H1 (cell line): Measurements from ENCODE around the gene GRID1. TPM values are rescaled to one million over a fixed set of nuclear protein-coding genes. Genes with fewer than 3 reads are reported as not detected.

Source experiments
- CTCF ChIA-PET: fragments of 300-600 bp; sonication (Branson Sonifier 250); formaldehyde crosslinking; loops from one replicate; lab custom pipeline; 2021; ENCODE audit not compliant: partially characterized antibody; lab: Charles Lee
- POLR2A ChIA-PET: fragments of 300-600 bp; sonication (Branson Sonifier 250); formaldehyde crosslinking; loops from one replicate; lab custom pipeline; 2021; ENCODE audit warnings: inconsistent platforms; ENCODE audit not compliant: partially characterized antibody; lab: Charles Lee
- DNase-seq, 2 experiments: peaks; one replicate each; pipeline versions ENCODE4 v3.0.0 to v3.0.0-alpha.2; 2010 to 2022; ENCODE audit warnings: low spot score in 2 of 2, low read depth in 1 of 2, mixed read lengths in 1 of 2
- FAIRE-seq: peaks from 2 replicates; lab custom pipeline; 2011; peaks lifted over from hg19 to GRCh38; lab: Jason Lieb, UNC
- H2AFZ ChIP-seq: 2 replicates; pipeline ENCODE4 v1.8.1; 2012; ENCODE audit warnings: low read length, inconsistent platforms
- H2AK5ac ChIP-seq: 2 replicates; pipeline ENCODE4 v1.6.1; 2013; ENCODE audit warnings: low read depth, low read length
- H2BK120ac ChIP-seq: replicated peaks from 2 replicates; pipeline ENCODE3; 2013; ENCODE audit warnings: low read depth, low read length, inconsistent platforms
- H2BK12ac ChIP-seq: 2 replicates; pipeline ENCODE4 v1.6.1; 2013; ENCODE audit warnings: low read depth, low read length
- H2BK15ac ChIP-seq: 2 replicates; pipeline ENCODE4 v1.6.1; 2013; ENCODE audit warnings: low read length
- H2BK20ac ChIP-seq: 2 replicates; pipeline ENCODE4 v1.6.1; 2013; ENCODE audit warnings: low read length
- H2BK5ac ChIP-seq: 2 replicates; pipeline ENCODE4 v1.6.1; 2013; ENCODE audit warnings: low read depth, low read length
- H3K14ac ChIP-seq: 2 replicates; pipeline ENCODE4 v1.6.1; 2013; ENCODE audit warnings: inconsistent platforms; ENCODE audit not compliant: insufficient read length
- H3K18ac ChIP-seq: 2 replicates; pipeline ENCODE4 v1.6.1; 2013; ENCODE audit warnings: low read length; ENCODE audit errors: extremely low read depth
- H3K23ac ChIP-seq: 2 replicates; pipeline ENCODE4 v1.6.1; 2013; ENCODE audit warnings: inconsistent platforms; ENCODE audit not compliant: insufficient read length
- H3K23me2 ChIP-seq: 2 replicates; pipeline ENCODE4 v1.6.1; 2013; ENCODE audit warnings: low read depth, low read length
- H3K27ac ChIP-seq: 2 replicates; pipeline ENCODE4 v1.6.1; 2011; ENCODE audit warnings: low read depth, low read length, inconsistent platforms
- H3K27me3 ChIP-seq, 4 experiments: replicated peaks in 1 of 4; 1 replicate in 1 of 4; 2 replicates in 3 of 4; pipeline versions ENCODE4 v1.6.1 to v1.8.1; 2011 to 2013; ENCODE audit warnings: low read length in 3 of 4, mild to moderate bottlenecking in 3 of 4, inconsistent platforms in 2 of 4, mixed read lengths in 2 of 4, moderate library complexity in 1 of 4; ENCODE audit not compliant: control insufficient read depth in 3 of 4, insufficient read depth in 3 of 4; ENCODE audit errors: extremely low read depth in 1 of 4
- H3K36me3 ChIP-seq, 4 experiments: 2 replicates each; pipeline versions ENCODE4 v1.6.1 to v1.8.1; 2011 to 2013; ENCODE audit warnings: mild to moderate bottlenecking in 4 of 4, low read length in 3 of 4, moderate library complexity in 2 of 4, control low read depth in 1 of 4, inconsistent platforms in 1 of 4; ENCODE audit not compliant: insufficient read depth in 4 of 4, control insufficient read depth in 2 of 4
- H3K4ac ChIP-seq: replicated peaks from 2 replicates; pipeline ENCODE3; 2013; ENCODE audit warnings: low read length, low read depth, mixed read lengths, inconsistent platforms; ENCODE audit not compliant: insufficient read length
- H3K4me1 ChIP-seq, 4 experiments: replicated peaks in 1 of 4; 1 replicate in 1 of 4; 2 replicates in 3 of 4; pipeline versions ENCODE4 v1.6.1 to v1.8.1; 2011 to 2013; ENCODE audit warnings: low read length in 3 of 4, inconsistent platforms in 2 of 4, mixed read lengths in 1 of 4; ENCODE audit not compliant: insufficient read depth in 4 of 4, control insufficient read depth in 3 of 4
- H3K4me2 ChIP-seq, 2 experiments: 2 replicates each; pipeline versions ENCODE4 v1.6.1 to v1.8.1; 2011 to 2013; ENCODE audit warnings: low read depth in 2 of 2, low read length in 2 of 2, control low read depth in 1 of 2, inconsistent platforms in 1 of 2, mild to moderate bottlenecking in 1 of 2; ENCODE audit not compliant: insufficient read depth in 1 of 2
- H3K4me3 ChIP-seq, 4 experiments: fragments of 200-600, 300-600 bp in 1 of 4; sonication (generic), shearing (Covaris generic), sonication (Bioruptor Twin) in 1 of 4; 2 replicates each; pipeline versions ENCODE4 v1.5.1 to v1.8.1; 2011 to 2016; ENCODE audit warnings: low read length in 4 of 4, low read depth in 3 of 4, control low read depth in 2 of 4, inconsistent platforms in 2 of 4, mild to moderate bottlenecking in 2 of 4, mixed read lengths in 1 of 4, moderate library complexity in 1 of 4; ENCODE audit not compliant: insufficient read depth in 2 of 4; ENCODE audit errors: extremely low read depth in 1 of 4
- H3K56ac ChIP-seq: replicated peaks from 2 replicates; pipeline ENCODE3; 2013; ENCODE audit warnings: low read depth, mild to moderate bottlenecking, mixed read lengths, low read length, inconsistent platforms; ENCODE audit not compliant: insufficient read length
- H3K79me1 ChIP-seq: 2 replicates; pipeline ENCODE4 v1.6.1; 2013; ENCODE audit warnings: low read depth, low read length, control low read depth
- H3K79me2 ChIP-seq, 2 experiments: 2 replicates each; pipeline versions ENCODE4 v1.6.1 to v1.8.1; 2012 to 2013; ENCODE audit warnings: low read length in 2 of 2, mild to moderate bottlenecking in 2 of 2, inconsistent platforms in 1 of 2; ENCODE audit not compliant: insufficient read depth in 2 of 2, control insufficient read depth in 1 of 2
- H3K9ac ChIP-seq, 4 experiments: replicated peaks in 1 of 4; 1 replicate in 1 of 4; 2 replicates in 3 of 4; pipeline versions ENCODE4 v1.6.1 to v1.8.1; 2011 to 2013; ENCODE audit warnings: low read depth in 3 of 4, low read length in 3 of 4, control low read depth in 2 of 4, mild to moderate bottlenecking in 2 of 4, moderate library complexity in 2 of 4, inconsistent platforms in 1 of 4; ENCODE audit errors: extremely low read depth in 1 of 4
- H3K9me3 ChIP-seq, 2 experiments: 2 replicates each; pipeline versions ENCODE4 v1.6.1 to v1.8.1; 2012 to 2013; ENCODE audit warnings: mild to moderate bottlenecking in 2 of 2, moderate library complexity in 2 of 2, control low read depth in 1 of 2, inconsistent platforms in 1 of 2, low read depth in 1 of 2, low read length in 1 of 2, mixed read lengths in 1 of 2; ENCODE audit not compliant: insufficient read depth in 2 of 2
- H4K20me1 ChIP-seq, 2 experiments: replicated peaks in 1 of 2; 2 replicates each; pipeline versions ENCODE3 to v1.8.1; 2011 to 2013; ENCODE audit warnings: inconsistent platforms in 2 of 2, low read length in 2 of 2, mild to moderate bottlenecking in 1 of 2; ENCODE audit not compliant: insufficient read depth in 2 of 2, control insufficient read depth in 1 of 2
- H4K5ac ChIP-seq: 2 replicates; pipeline ENCODE4 v1.6.1; 2013; ENCODE audit warnings: low read length, low read depth, mixed read lengths, inconsistent platforms; ENCODE audit not compliant: insufficient read length
- H4K8ac ChIP-seq: 2 replicates; pipeline ENCODE4 v1.8.0; 2013; ENCODE audit warnings: mild to moderate bottlenecking, moderate library complexity, low read length, inconsistent platforms; ENCODE audit not compliant: insufficient read depth; ENCODE audit errors: extremely low read depth
- H4K91ac ChIP-seq: replicated peaks from 2 replicates; pipeline ENCODE3; 2013; ENCODE audit warnings: low read length, mixed read lengths, inconsistent platforms; ENCODE audit not compliant: insufficient read length
- CEBPB ChIP-seq: IDR thresholded peaks from 2 replicates; pipeline ENCODE4 v1.6.1; 2012; ENCODE audit warnings: low read depth, low read length
- EGR1 ChIP-seq: IDR thresholded peaks from 2 replicates; pipeline ENCODE4 v1.6.1; 2011; ENCODE audit warnings: low read depth, low read length, borderline replicate concordance
- POU5F1 ChIP-seq: IDR thresholded peaks from 2 replicates; pipeline ENCODE4 v1.6.1; 2011; ENCODE audit warnings: low read depth, mild to moderate bottlenecking, low read length, moderate library complexity
- RXRA ChIP-seq: IDR thresholded peaks from 2 replicates; pipeline ENCODE4 v1.6.1; 2011; ENCODE audit warnings: low read depth, mild to moderate bottlenecking, low read length, moderate library complexity; ENCODE audit not compliant: insufficient read depth
- SAP30 ChIP-seq: fragments of 300-600 bp; sonication (generic); IDR thresholded peaks from 2 replicates; pipeline ENCODE4 v1.7.1; 2012; ENCODE audit warnings: low read length, moderate library complexity, mild to moderate bottlenecking, inconsistent platforms; ENCODE audit not compliant: insufficient read depth, insufficient replicate concordance
- SIN3A ChIP-seq, 2 experiments: IDR thresholded peaks in 1 of 2; conservative IDR thresholded peaks in 1 of 2; 2 replicates each; pipeline ENCODE4 v1.6.1; 2011 to 2012; ENCODE audit warnings: low read length in 2 of 2, improper control_type of control experiment in 1 of 2, low read depth in 1 of 2, mild to moderate bottlenecking in 1 of 2
- TAF7 ChIP-seq: optimal IDR thresholded peaks from 2 replicates; pipeline ENCODE3; 2011; ENCODE audit warnings: low read depth, mild to moderate bottlenecking, inconsistent platforms, low read length, moderate library complexity, borderline replicate concordance
- TCF12 ChIP-seq: IDR thresholded peaks from 2 replicates; pipeline ENCODE4 v1.6.1; 2011; ENCODE audit warnings: low read depth, mild to moderate bottlenecking, low read length
- TEAD4 ChIP-seq: IDR thresholded peaks from 2 replicates; pipeline ENCODE4 v1.6.1; 2012; ENCODE audit warnings: low read depth, low read length, inconsistent platforms, mixed read lengths
- YY1 ChIP-seq: IDR thresholded peaks from 2 replicates; pipeline ENCODE4 v1.6.1; 2011; ENCODE audit warnings: low read depth, mild to moderate bottlenecking, low read length
- WGBS, 2 experiments: shearing (Covaris generic) in 1 of 2; methylation state at CpG; one replicate each; pipeline versions ENCODE4 v1.1.6 to v1.1.7; 2013 to 2015; ENCODE audit warnings: low lambda C conversion rate in 2 of 2, mixed read lengths in 2 of 2, inconsistent platforms in 1 of 2, low coverage in 1 of 2, missing lambda C conversion rate in 1 of 2; ENCODE audit not compliant: insufficient replicate concordance in 2 of 2, insufficient coverage in 1 of 2, insufficient read length in 1 of 2; ENCODE audit errors: extremely low coverage in 1 of 2, missing lambda C conversion rate in 1 of 2; 5-methylcytosine and 5-hydroxymethylcytosine counted together
- polyA plus RNA-seq, 7 experiments: library from polyadenylated mRNA; depleted of rRNA in 3 of 7; stranded (reverse) in 5 of 7; unstranded in 2 of 7; fragments of >200 nt in 5 of 7; fragments of 200-250 nt in 2 of 7; gene quantifications; 1 replicate in 5 of 7; 2 replicates in 1 of 7; 4 replicates in 1 of 7; pipeline versions ENCODE4 v1.2.1 to v1.2.3, GENCODE V29; 2011 to 2013; ENCODE audit warnings: missing spikeins in 2 of 7, mixed read lengths in 2 of 7
- total RNA-seq: library from RNA; stranded (reverse); fragmentation: NEBNext Ultra II Directional; extraction: Animal tissue kit (Norgen Biotek cat#: 25700); gene quantifications from 2 replicates; pipeline ENCODE4 v1.2.1, GENCODE V29; 2021
- TF ChIP-seq, protein P1 (sequence below): IDR thresholded peaks from 2 replicates; pipeline ENCODE4 v1.6.1; 2012; ENCODE audit warnings: inconsistent platforms

GRID1 gene
- total and polyA plus RNA-seq, 2 of the 8 experiments (the other 6 are each of a cell fraction or from before 2014, with no cell fraction given): 0.22 to 0.30 TPM

DNA sequence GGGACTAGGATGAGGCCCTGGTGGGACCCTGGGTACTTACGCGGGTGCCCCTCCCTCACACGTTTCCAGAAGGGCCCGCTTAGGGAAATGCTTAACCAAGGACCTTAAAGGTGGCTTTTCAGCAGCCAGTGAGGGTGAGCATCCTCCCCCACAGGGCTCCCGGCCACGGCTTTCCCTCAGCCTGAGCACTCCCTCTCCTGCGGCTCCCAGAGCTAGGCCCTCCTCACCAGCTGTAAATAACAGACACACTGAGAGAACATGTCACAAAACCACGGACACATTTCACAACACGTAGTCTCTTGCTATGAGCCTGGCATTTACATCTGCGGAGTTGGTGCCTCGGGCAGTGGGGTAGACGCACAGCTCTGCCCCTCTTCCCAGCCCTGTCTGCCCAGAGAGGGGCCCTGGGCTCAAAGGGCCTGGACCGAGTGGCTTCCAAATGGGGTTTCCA, 25.2 kb downstream of the GRID1 start:
- Histone ChIP-seq H3K4me2 (peak overlapping the region; percentile 18 to 36; a peak in 1 of 4 replicates), H2AFZ (peak overlapping the region; percentile 25; the same call in 1 of the 2 replicates), H4K8ac (peak overlapping the region; percentile 7; the same call in 1 of the 2 replicates), H2BK120ac (no peak overlapping the region), H3K23ac (no peak overlapping the region), H3K18ac (no peak overlapping the region; the same call in 1 of the 2 replicates), H2BK20ac (no peak overlapping the region), H3K4ac (no peak overlapping the region), H4K91ac (peak overlapping the region; percentile 8), H3K9me3 (no peaks in the 10 kb centered on the region), H3K27ac (no peak overlapping the region), H3K14ac (no peak overlapping the region), H3K23me2 (no peaks in the 10 kb centered on the region), H3K79me2 (no peaks in the 10 kb centered on the region), H3K4me1 (peaks cover 3 to 16% (median 11%) of the 10 kb centered on the region in 4 experiments; a peak in 6 of 7 replicates), H2BK5ac (no peak overlapping the region), H3K36me3 (no peaks in the 10 kb centered on the region), H3K79me1 (no peaks in the 10 kb centered on the region), H4K20me1 (no peaks in the 10 kb centered on the region), H3K56ac (no peak overlapping the region), H4K5ac (no peak overlapping the region), H2BK15ac (no peak overlapping the region), H3K4me3 (no peak overlapping the region), H3K27me3 (0 out of 7 replicates have a peak, but pooled peaks cover 0 to 3% (median 0%) of the 10 kb centered on the region in 4 experiments), H3K9ac (no peak overlapping the region), H2BK12ac (no peak overlapping the region), H2AK5ac (no peak overlapping the region)
- FAIRE-seq (no peak), DNase-seq (no peak)
- no peak for TF ChIP-seq SAP30
- TF ChIP-seq CEBPB: no peak
- TF ChIP-seq YY1: no peak
- TF ChIP-seq POU5F1: no peak
- no peak for TF ChIP-seq EGR1
- no peak for TF ChIP-seq RXRA
- TF ChIP-seq SIN3A (conservative IDR thresholded peaks at IDR 0.05 in 1 of 2, IDR thresholded peaks at IDR 0.05 in 1 of 2; ENCODE audit: low read depth in 1 of 2, low read length in 2 of 2): no peak
- TF ChIP-seq, protein P1, sequence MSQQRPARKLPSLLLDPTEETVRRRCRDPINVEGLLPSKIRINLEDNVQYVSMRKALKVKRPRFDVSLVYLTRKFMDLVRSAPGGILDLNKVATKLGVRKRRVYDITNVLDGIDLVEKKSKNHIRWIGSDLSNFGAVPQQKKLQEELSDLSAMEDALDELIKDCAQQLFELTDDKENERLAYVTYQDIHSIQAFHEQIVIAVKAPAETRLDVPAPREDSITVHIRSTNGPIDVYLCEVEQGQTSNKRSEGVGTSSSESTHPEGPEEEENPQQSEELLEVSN: no peak
- TF ChIP-seq TAF7: no peak
- TF ChIP-seq TEAD4: no peak
- no peak for TF ChIP-seq TCF12
- WGBS, 2 experiments: 69% methylated on average over 13 of the region's 13 CpGs; no CpG with 5 or more reads in 1 of the 2 experiments
- POLR2A ChIA-PET: interaction anchor here (0.6 kb wide), 1 partner anchor 1729 kb away, joined by 3 read pairs; no protein-coding TSS in a partner anchor
- CTCF ChIA-PET: interaction anchor here (0.8 to 25.2 kb wide), 9 partner anchors 9 to 241 kb away, joined by 3 to 498 read pairs (median 3); partner anchors contain the start of gene GRID1
